Measurements from ENCODE around the gene NLRP9.

- TF ChIP-seq PREB (CRISPR knock-in tag; IDR thresholded peaks at IDR 0.05) = no peak
- no peak for TF ChIP-seq TAF1 (CRISPR knock-in tag; IDR thresholded peaks at IDR 0.05)
- TF ChIP-seq TOPORS (CRISPR knock-in tag; IDR thresholded peaks at IDR 0.05) = no peak
- TF ChIP-seq, protein P1, sequence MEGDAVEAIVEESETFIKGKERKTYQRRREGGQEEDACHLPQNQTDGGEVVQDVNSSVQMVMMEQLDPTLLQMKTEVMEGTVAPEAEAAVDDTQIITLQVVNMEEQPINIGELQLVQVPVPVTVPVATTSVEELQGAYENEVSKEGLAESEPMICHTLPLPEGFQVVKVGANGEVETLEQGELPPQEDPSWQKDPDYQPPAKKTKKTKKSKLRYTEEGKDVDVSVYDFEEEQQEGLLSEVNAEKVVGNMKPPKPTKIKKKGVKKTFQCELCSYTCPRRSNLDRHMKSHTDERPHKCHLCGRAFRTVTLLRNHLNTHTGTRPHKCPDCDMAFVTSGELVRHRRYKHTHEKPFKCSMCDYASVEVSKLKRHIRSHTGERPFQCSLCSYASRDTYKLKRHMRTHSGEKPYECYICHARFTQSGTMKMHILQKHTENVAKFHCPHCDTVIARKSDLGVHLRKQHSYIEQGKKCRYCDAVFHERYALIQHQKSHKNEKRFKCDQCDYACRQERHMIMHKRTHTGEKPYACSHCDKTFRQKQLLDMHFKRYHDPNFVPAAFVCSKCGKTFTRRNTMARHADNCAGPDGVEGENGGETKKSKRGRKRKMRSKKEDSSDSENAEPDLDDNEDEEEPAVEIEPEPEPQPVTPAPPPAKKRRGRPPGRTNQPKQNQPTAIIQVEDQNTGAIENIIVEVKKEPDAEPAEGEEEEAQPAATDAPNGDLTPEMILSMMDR (CRISPR knock-in tag; IDR thresholded peaks at IDR 0.05) = no peak
- TF ChIP-seq PHF8 (CRISPR knock-in tag; IDR thresholded peaks at IDR 0.05) = no peak
- no peak for TF ChIP-seq CCAR2 (optimal IDR thresholded peaks at IDR 0.05; ENCODE audit: low read depth, low read length)
- TF ChIP-seq, protein P2, sequence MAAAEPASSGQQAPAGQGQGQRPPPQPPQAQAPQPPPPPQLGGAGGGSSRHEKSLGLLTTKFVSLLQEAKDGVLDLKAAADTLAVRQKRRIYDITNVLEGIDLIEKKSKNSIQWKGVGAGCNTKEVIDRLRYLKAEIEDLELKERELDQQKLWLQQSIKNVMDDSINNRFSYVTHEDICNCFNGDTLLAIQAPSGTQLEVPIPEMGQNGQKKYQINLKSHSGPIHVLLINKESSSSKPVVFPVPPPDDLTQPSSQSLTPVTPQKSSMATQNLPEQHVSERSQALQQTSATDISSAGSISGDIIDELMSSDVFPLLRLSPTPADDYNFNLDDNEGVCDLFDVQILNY (CRISPR knock-in tag; conservative IDR thresholded peaks at IDR 0.05) = no peak
- TF ChIP-seq ZBTB33 (CRISPR knock-in tag; IDR thresholded peaks at IDR 0.05) = no peak
- TF ChIP-seq GLI4 (CRISPR knock-in tag; IDR thresholded peaks at IDR 0.05; ENCODE audit: borderline replicate concordance) = no peak
- TF ChIP-seq CENPBD1 (CRISPR knock-in tag; IDR thresholded peaks at IDR 0.05; ENCODE audit: borderline replicate concordance, low read depth) = no peak
- no peak for TF ChIP-seq MAZ (IDR thresholded peaks at IDR 0.05; ENCODE audit: borderline replicate concordance, low read depth, low read length)
- TF ChIP-seq MAZ (CRISPR knock-in tag; IDR thresholded peaks at IDR 0.05; ENCODE audit: low read depth) = no peak
- no peak for TF ChIP-seq FOXO4 (CRISPR knock-in tag; conservative IDR thresholded peaks at IDR 0.05)
- no peak for TF ChIP-seq SMC3 (IDR thresholded peaks at IDR 0.05; ENCODE audit: low read length)
- TF ChIP-seq ZNF503 (CRISPR knock-in tag; IDR thresholded peaks at IDR 0.05) = no peak
Observed at GRCh38 chr19:55659822-55660221, 78.4 kb downstream of the NLRP9 start.
